Activated effector memory CD4-positive, alpha-beta T cell treated with Interleukin-2 at 50 U/mL for 16 hours (primary cell): Measurements from ENCODE around the gene RASSF8.

Experiments
- DNase-seq: peaks from one replicate; pipeline ENCODE4 v3.0.0-alpha.2; 2020

RASSF8 gene

DNA sequence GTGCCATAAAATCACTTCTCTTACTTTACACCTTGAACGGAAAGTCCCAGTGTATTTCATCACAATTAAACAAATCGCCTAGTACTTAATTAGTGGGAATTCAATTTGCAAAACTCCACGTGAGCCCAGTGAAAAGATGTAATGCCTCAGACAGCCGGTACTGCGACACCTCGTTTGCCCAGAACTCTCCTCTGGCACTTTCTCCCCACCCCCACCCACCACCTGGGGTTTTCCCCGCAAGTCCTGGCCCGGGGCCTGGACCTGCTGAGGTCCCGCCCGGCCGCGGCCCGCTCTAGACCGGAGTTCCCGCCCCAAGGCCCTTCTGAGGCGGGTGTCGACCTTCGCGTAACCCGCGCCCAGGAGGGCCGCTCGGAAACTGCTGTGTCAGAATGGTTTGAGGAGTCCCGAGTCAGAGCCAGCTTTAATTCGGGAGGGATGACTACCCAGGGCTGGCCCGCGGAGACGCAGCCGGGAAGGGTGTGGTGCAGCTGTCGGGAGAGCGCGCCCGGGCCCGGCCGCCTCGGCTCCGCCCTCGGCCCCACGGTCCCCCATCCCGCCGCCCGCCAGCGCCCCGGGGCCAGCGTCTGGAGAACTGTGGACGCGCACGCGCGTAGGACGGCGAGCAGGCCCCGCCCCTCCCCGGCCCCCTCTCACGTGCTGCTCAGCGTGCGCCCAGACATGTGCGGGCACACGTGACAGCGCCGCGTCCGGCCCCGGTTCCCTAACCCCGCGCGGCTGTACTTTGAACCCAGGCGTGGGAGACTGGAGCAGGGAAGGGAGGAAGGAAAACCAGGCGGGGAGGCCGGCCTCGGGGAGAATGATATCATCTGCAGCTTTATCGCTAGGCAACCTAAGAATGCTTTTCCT, 155.6 kb downstream of the RASSF8 start:
- DNase-seq: peak; percentile 50

DNA sequence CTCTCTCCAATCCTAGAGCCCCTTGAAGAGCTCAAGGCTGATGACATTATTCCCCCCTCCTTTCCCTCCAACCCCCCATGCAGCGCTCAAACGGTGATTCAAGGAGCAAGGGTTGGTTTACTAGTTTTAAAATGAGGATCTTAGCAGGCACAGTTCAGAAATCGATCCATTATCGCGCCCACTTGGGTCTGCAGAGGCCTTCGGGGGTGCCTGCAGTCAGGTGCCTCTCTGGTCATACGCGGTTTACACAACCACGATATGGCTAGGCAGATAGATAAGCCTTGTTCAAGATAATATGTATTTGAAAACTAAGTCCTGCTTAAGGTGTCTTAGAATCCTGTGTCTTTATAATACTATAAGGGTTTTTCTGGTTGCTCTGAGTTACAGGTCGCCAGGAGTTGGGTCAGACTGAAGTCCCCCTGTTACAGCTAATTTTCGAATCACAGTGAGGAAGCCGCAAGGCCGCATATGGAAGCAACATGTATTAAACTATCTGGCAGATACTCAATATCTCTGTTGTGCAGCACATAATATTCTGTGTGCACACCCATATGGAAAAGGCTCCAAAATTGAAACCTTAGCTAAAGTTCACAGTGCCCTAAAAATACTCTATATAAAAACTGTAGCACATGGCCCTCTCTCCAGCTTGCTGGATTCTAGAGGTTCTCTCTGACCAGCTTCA, 156.4 kb downstream of the RASSF8 start:
- DNase-seq: no peak

DNA sequence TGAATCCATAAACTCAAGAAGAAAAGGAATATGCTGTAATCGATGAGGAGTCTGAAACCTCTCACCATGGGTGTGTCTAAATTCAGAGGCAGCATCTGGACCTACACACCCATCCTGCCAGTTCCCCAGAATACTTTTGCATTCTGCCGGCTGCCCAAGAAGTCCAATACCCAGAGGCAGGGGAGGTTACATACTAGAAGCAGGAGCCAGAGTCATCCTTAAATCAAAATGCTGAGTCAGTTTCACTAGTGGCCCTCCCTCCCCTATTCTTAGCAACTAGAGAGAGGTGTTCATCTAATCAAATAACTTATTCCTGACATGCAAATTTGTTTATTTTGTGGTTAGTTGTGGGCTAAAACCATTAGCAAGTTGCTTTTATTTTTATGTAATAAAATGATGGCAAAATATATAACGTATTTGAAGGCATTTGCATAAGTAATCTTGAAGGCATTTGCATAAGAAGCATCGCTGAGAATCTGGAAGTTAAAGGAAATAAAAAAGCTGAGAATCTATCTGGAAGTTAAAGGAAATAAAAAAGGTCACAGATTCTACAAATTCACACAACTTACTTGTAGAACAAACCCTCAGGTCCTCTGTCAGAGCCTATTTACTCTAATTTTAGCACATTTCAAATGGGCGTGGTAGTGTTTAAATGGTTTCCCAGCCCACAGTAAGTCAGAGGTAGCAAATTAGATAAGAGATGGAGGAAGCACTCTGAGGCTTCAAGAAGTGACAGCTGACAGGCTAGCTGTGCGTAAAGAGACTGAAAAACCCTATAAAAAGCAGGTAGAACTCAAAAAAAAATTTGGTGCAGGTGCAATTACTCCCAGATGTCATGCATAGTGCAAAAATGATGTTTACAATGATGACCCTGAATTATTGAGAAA, 158.6 kb downstream of the RASSF8 start:
- DNase-seq: no peak

DNA sequence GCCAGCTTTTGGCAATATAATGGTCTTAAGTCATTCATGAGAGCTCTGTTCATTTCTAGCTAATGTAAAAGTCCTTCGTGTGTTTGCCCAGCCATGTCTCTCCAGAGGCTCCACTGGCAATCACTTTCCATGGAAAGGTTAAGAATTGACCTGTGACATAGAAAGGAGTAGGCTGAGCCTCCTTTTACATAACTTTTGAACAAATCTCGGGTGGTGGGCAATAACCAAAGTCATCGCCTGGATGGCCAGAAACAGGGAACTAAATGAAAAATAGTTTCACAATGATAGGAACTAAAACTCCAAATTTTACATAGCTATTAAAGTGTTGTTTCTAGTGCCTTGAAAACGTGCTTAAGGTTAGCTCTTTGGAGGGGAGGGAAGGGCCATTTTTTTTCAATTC, 159.8 kb downstream of the RASSF8 start:
- DNase-seq: no peak

DNA sequence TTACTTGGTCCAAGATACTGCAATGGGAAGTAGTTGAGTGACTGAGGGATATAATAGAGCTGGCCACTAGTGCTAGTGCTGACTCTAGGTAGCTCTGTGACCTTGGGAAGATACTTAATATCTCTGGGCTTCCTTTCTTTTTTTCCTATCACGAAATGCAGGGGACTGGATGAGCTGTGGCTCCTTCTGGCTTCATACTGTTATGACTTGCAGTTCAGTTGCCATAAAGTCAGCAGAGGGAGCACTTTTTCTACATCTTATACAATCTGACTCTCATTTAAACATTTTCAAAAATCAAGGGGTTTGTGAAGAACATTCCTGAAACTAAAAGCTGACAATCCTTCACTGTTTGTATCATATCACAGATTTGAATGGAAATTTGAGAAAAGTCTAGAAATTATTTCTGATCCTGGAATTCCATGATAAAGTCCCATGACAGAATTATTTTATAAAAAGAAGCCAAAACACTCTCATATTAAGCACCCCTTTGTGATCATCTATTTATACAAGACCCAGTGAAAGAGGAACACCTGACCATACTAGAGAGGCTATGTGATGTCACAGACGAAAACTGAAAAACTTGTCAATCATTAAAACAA, 161.0 kb downstream of the RASSF8 start:
- no peak for DNase-seq

DNA sequence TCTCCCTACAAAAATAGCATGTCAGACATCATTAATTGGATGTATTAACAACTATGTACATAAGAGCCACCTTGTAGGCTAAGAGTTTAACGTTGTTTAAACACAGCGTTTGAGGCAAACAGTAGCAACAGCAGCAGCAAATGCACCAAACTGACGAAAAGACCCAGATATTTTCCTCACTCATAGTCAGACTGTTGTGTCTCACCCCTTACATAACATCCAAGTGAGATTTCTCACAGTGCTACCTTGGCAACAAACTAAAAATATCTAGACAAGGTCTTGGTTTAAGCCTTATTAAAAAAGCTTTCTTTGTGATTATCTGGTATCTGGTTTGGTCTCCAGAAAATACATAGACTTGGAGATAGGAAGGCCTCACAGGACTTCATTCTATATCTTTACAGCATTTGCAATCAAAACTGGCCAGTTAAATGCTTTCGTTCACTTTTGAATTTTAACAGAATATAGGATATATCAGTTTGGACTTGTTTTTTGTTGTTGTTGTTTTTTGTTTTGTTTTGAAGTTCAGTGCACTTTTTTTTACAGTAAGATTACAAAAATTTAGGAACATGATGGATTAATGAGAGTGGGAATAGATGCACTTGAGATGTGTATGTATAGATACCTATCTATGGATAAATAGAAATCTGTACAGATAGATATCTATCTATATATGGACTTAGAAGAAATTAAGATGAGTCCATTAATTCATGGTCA, 162.2 kb downstream of the RASSF8 start:
- DNase-seq: no peak

DNA sequence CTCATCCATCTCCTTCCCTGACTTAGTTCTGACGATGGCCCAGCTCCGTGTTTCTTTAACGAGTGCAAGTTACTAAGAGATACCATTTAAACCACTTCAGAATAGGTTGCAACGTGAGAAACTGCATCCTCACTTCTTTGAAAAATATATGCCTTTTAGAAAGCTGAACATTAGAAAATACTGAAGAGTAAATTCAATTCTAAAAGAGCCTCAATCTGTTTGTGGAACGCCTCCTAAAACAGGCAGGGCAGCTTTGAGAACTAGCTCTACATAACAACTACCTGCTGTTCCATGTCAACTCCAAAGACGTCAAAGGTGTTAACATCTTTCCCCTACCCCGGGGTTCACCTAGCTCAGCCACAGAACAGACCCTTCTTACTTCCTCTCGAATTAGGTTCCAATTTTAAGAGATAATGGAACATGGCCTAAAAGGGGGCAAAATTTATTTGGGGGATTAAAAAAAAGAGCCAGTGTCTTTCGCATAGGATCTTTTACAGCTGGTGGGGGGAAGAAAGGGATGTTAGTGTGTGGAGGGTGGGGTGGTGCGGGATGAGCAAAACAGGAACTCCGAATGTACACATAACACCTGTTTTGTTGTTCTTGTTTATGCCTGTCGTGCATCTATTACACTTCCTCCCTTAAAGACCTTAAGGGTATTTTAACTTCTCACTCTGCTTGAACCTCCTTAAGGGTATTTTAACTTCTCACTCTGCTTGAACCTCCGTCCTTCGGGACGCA, 163.0 kb downstream of the RASSF8 start:
- no peak for DNase-seq

DNA sequence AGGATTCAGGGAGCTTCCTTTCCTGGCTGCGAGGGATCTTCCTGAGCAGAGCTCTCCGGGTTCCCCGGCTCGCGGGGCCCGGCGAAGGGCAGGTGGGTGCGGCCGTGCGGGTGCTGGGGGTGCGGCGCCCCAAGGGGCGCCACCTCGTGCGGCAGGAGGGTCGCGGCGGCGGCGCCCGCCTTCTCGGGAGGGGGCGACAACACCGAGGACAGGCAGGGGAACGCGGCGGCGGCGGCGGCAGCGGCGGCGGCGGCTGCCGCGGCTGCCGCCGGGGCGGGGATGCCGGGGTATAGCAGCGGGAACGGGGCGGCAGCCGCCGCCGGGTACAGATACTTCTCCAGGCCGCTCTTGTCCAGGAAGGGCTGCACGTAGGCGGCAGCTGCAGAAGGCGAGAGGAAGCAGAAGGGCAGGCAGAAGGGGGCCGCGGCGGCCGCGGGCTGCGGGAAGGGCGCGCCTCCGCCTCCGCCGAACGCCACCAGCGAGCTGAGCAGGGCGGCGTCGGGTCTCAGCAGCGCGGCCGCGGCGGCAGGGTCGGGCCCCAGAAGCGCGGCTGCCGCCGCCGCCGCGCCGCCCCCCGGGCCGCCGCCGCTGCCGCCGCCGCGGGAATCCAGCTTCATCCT, 163.7 kb downstream of the RASSF8 start:
- DNase-seq: no peak

DNA sequence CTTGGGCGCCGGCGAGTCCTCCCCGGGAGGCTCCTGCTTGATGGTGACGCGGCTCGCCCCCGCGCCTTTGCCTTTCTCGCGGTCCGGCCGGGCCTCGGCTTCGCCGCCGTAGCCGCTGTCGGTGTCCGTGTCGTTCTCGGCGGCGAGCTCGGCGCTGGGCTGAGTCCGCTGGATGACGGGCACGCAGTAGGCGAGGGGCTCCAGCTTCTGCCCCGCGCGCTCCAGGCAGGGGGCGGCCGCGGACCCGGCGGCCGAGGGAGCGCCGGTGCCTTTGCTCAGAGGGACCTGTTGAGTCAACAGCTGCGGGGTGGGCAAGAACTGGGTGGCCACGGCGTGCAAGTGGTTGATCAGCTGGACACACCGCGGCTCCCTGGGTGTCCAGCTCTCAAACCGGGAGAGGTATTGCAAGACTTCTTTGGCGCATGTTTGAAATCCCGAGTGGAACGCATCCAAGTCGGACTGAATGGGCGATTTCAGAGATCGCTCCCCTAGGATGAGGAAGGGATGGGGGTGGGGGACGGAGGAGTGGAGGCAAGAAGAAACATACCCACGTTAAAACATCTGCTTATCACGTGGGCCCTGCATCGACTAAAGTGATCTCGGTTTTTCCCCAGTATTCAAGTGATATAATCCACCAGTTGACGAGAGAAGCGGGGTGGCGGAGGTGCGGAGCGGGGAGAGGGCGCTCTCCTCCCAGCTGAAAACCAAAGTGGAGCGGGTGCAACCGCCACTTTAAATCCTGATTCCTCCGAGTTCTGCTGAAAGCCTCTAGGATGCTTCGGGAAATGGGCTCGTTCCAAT, 164.4 kb downstream of the RASSF8 start:
- DNase-seq: no peak

DNA sequence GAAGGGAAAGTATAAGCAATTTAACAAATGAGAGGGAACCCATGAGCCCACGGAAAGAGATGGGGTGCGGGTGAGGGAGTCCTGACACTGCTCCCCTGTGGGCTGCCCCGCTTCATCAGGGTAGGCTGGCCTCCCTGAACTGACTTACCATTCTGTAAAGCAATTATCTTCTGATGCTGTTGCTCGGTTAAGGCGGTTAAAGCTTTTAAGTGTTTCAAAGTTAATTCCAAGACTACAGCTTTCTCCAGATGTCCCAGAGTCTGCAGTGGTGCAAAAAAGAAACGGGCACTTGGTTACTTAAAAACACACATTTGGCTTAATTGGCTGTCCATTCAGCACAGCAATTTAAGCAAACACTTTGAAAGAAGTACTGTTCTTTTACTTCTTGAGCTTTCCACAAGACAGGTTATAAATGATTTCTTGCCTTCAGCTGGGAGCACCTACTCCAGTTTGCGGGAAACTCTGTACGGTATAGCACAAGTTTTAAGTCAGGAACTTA, 165.0 kb downstream of the RASSF8 start:
- DNase-seq: no peak

DNA sequence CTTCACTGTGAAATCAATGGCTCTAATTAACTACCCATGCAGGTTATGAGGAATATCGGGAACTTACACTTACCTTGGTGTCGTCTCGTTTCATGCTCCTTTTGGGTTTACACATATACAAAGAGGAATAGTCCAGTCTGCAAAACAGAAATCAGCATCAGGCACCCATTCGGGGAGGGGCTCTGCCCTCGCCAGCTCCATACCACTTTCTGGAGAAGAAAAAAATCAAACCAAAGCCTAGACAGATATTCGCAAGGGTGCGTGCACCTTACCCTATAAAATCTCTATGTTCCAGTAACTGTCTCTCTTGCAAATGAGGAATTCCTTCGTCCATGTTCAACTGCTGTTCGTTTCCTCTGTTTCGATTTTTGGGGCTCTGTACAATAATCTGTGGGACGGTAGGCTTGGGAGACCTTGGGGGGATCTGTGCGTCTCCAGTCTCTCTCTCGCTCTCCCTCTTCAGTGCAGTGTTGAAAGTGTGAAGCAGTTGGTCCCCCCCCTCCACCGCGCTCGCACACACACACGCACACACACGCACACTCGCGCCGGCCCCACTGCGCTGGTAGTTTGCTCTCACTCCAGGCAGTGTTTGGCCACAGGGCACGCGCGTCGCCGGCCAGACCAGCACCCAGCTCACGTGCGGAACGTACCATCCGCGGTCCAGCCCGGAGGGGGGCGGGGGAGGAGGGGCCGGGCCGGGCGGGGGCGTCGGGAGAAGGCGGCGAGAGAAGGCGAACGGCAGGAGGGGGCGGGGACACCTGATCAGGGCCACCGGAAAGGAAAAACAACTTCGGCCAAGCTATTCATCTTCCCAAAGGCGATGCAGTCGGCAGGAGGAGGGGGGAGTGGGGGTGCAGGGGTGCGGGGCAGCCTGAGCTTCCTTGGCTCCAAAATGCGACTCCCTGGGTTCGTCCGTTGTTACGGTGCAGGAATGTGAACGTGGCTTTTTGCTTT, 166.2 kb downstream of the RASSF8 start, which contains the start of gene BHLHE41:
BHLHE41 (minus strand) TSS at position 592 of the 954 bp plus-strand sequence; CDS start at position 334, 258 bp downstream.
- DNase-seq: no peak

DNA sequence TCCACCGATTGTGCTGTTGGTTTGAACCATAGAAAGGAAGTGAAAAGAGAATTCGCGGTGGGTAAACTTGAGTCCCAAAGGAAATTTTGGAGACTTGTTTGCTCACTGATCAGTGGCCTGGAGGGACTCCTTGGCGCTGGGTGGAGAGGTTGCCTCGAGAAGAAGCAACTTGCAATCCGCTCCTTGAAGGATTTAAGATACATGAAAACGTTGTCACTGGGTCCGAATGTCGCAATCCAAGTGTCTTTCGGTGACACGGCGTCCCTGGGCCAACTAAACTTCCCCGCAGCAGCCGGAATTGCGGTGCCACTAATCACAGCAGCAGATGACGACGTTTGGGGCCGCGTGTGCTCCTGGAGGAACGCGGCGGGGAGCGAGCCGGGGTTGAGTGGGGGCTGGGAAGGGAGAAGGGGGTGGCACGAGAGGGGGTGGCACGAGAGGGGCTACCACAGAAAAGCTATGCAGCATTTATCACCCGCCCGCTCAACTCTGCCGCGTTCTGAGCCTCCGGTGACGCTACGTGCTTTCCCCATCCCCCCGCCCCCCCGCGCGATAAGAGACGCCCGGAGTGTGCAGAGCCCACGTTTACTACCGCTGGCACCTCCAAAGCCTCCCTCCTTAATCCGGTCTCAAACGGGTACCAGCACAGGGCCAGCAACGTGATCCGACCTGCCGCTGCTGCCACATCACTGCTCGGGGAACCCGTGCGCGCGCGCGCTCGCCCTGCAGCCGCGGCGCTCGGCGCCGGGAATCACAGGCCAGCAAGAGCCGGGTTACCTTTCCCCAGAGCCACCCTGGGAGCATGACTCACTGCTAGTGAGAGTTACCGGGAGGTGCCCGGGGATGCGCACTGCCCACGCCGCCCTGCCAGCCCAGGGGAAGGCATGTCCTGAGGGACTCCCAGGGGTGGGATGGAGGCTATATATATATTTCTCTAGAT, 167.2 kb downstream of the RASSF8 start:
- DNase-seq: no peak

DNA sequence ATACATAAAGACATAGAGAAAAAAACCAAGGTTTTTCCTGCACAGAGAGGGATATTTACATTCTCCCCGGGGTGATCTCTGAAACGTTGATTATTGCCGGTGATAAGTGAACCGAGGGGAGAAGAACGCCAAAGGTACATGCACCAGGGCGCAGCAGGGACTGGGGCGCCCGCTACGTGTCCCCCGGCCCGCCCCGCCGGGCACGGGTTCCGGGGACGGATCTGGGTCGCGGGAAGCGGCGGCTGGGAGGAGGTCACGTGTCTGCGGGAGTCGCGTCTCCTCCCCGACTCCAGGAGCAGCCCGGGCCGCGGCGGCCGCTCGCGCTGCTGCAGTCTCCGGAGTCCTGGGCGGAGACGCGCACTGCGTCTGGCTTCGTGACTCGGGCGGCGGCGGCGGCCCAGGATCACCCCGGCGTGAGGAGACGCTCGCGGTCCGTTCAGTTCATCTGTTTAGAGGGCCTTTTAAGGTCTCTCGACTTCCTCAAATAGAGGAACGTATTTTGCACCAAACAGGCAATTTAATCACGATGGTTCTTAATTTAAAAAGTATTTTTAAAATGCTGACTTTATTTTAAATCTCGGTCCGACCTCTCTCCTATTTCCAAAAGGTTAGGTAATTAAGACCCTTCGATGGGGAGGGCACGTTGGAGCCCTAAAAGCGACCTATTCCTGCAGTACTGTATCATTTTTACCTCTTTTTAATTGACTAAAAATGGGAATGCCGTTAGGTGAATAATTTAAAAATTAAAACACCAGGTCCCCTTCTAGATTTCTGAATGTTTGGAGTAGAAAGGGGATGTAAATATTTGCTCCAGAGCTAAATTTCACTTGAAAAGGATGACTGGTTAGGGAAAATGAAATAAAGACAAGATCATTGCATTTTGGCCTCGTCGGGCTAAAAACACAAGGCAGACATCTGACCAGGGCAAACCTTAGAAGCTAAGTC, 168.1 kb downstream of the RASSF8 start:
- no peak for DNase-seq

DNA sequence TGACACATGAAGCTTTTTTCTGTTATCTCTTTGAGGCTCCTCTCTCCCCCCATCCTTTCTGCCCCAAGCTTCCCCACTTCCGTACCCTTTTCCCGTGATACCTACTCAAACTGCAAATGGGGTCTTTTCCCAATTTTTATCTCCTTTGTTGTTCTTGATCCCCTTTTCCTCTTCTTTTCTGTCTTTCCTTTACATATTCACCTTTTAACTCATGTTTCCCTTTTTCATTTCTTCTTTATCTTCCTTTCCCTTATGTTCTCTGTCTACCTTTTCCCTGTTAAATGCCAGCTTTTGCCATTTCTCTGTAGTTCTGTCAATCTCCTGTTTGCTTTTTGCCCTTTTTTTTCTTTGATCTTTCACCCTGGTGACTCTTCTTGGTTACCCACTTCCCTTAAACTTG, 168.9 kb downstream of the RASSF8 start:
- DNase-seq: no peak

DNA sequence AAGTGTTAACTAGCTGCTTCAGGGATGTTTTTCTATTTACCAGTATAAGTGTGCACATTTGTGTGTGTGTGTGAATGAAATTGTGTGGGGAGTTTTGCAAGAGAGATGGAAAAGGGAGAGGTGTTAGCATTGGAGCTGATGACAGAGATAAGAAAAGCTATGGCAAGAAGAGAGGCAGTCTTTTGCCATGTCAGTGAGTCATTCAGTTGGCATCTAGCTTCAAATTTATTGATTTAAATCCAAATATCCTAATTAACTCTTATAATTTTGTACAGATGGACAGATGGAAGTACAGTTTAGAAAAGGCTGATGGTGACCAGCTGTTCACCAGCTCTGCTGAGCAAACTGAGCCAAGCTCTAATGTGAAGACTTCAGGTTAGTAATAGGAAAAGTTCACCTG, 169.7 kb downstream of the RASSF8 start:
- no peak for DNase-seq
